Ishikawa (cell line): Measurements from ENCODE around the gene SENP6.

Experiments used
- CEBPB ChIP-seq: IDR thresholded peaks from 2 replicates; pipeline ENCODE4 v1.6.1; 2012
- NFIC ChIP-seq: IDR thresholded peaks from 2 replicates; pipeline ENCODE4 v1.6.1; 2012
- TF ChIP-seq, protein P1 (sequence below): IDR thresholded peaks from 2 replicates; pipeline ENCODE4 v1.6.1; 2012

DNA sequence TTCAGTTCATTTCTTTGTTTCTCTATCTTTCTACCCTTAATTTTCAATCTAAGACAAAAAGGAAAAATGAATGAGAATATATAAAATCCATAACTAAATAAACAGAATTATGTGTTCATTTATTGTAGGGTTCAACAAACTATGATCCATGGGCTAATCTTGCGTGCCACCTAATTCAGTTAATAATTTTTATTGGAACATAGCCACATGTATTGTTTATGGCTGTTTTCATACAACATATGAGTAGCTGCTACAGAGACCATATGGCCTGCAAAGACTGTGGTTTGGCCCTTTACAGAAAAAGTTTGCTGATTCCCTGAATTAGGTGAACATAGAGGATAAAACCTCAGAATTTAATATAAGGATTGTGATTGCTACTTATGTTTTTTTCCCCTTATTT lies 21.8 kb downstream of the SENP6 start:
- TF ChIP-seq CEBPB (no peak), NFIC (no peak)
- TF ChIP-seq, protein P1, sequence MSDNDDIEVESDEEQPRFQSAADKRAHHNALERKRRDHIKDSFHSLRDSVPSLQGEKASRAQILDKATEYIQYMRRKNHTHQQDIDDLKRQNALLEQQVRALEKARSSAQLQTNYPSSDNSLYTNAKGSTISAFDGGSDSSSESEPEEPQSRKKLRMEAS, result no peak
